ENCODE results near the gene RHBDD1. TPM values are rescaled to one million over a fixed set of nuclear protein-coding genes. Genes with fewer than 3 reads are reported as not detected.

The RHBDD1 gene
- total RNA-seq, 1 donor = 45.0 TPM

DNA sequence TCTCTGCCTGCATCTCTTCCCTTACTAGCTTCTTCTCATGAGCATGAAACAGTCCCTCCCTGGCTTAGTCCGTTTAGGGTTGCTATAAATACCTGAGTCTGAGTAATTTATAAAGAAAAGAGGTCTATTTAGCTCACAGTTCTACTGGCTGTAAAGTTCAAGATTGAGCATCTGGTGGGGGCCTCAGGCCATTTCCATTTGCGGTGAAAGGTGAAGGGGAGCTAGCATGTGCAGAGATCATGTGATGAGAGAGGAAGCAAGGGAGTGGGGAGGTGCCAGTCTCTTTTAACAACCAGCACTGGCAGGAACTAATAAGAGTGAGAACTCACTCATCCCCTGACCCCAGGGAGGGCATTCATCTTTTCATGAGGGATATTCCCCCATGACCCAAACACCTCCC is 26.8 kb downstream of the RHBDD1 start:
- no peak for DNase-seq (ENCODE audit: low read depth)
- TF ChIP-seq, protein P1, sequence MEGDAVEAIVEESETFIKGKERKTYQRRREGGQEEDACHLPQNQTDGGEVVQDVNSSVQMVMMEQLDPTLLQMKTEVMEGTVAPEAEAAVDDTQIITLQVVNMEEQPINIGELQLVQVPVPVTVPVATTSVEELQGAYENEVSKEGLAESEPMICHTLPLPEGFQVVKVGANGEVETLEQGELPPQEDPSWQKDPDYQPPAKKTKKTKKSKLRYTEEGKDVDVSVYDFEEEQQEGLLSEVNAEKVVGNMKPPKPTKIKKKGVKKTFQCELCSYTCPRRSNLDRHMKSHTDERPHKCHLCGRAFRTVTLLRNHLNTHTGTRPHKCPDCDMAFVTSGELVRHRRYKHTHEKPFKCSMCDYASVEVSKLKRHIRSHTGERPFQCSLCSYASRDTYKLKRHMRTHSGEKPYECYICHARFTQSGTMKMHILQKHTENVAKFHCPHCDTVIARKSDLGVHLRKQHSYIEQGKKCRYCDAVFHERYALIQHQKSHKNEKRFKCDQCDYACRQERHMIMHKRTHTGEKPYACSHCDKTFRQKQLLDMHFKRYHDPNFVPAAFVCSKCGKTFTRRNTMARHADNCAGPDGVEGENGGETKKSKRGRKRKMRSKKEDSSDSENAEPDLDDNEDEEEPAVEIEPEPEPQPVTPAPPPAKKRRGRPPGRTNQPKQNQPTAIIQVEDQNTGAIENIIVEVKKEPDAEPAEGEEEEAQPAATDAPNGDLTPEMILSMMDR (IDR thresholded peaks at IDR 0.05; ENCODE audit: insufficient read depth, low read length) = no peak
- H3K4me3 ChIP-seq (ENCODE audit: low read depth, low read length) = no peak overlapping the region

DNA sequence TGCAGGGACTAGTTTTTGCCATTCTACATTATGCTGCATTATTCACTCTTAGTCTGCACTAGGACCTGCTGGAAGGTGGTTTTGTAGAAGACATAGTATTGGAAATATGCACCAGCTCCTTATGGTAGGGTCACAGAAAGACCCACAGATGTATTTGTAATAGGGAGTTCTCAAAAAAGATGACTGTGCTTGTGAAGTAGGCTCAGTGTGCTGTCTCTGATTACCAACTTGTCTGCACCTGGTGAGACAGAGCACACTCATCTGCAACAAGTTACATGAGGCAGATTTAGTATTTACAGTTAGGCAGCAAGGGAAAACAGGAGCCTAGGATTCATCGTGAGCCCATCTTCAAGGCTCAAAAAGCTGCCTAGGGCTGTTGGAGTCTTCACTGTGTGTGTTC is 29.4 kb downstream of the RHBDD1 start:
- TF ChIP-seq, protein P1 (IDR thresholded peaks at IDR 0.05; ENCODE audit: insufficient read depth, low read length) = no peak

DNA sequence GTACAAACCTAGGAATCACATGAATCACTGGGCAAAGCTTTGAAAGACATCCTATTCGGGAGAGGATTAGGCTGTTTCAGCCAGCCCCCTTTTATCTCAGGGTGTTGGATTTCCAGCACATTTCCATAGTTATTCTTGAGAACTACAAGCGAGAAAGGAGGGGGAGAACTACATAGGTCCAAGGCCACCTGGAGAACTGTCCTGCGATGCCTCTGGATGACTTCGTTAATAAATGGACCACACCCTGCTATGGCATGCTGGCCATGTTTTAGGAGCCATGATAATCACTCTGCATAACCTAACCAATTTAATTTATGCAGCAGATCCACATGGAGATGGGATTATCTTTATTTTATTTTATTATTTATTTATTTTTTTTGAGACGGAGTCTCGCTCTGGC is 29.9 kb downstream of the RHBDD1 start:
- TF ChIP-seq, protein P1 (IDR thresholded peaks at IDR 0.05; ENCODE audit: insufficient read depth, low read length) = no peak

More for the DNA sequence above, 29.4 kb downstream of the RHBDD1 start:
- no peak for DNase-seq (ENCODE audit: low read depth)
- no peak overlapping the region for H3K4me3 ChIP-seq (ENCODE audit: low read depth, low read length)

DNA sequence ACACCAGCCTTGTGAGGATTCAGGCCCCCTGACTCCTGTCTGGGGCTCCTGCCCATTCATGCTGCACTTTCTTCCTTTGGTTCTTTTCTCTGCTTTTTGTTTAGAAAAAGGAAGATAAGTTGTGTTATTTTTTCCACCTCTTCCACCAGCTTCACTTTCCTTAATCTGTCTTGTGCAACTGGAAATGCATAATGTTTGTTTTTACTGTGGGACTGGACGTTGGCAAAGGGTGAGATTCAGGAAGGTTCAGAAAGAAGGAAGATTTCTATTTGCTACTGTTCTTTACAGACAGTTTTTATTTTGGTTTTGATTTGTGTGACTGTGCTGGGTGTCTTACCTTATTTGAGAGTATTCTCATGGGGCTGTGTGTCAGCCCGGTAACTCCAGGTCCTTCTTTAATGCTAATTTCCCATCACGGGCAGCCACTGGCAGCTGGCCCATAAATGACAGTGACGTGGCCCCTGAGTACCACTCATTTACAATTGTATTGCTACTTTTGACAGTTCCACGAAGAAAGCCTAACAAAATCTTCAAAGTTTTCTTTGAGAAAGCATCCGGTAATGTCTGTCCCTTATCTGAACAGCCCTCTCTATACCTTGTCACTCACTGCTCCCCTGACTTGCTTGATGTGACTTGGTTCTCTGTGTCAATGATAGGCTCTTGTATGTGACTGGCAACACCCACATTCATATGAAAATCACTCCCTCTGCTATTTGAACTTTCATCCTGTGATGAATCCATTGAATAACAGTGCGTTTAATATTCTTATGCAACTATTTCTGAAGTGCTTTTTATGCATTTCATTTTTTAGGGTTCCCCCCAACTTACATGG is 32.7 kb downstream of the RHBDD1 start:
- TF ChIP-seq, protein P1 (IDR thresholded peaks at IDR 0.05; ENCODE audit: insufficient read depth, low read length) = no peak
- no peak overlapping the region for H3K4me3 ChIP-seq (ENCODE audit: low read depth, low read length)
- DNase-seq (ENCODE audit: low read depth) = no peak

More for the DNA sequence above, 29.9 kb downstream of the RHBDD1 start:
- DNase-seq (ENCODE audit: low read depth) = no peak
- H3K4me3 ChIP-seq (ENCODE audit: low read depth, low read length) = no peak overlapping the region

DNA sequence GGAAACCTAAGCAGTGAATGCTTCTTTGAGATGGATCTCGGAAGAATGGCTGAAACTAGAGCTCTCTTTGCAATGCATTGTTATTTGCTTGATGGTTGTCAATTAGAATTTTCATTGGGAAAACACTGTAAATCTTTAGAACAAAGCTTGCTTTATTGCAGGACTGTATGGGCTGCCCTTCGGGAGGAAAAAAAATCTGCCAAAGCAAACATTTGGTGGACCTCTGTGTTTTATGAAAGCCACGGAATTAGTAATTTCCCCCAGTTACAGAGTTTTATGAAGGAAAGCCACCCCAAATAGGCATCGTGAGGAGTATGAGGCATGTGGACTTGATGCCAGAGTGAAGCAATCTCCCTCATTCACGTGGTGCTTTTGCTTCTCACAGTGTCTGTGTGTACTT is 33.5 kb downstream of the RHBDD1 start:
- TF ChIP-seq, protein P1 (IDR thresholded peaks at IDR 0.05; ENCODE audit: insufficient read depth, low read length) = no peak
- no peak overlapping the region for H3K4me3 ChIP-seq (ENCODE audit: low read depth, low read length)
- no peak for DNase-seq (ENCODE audit: low read depth)

DNA sequence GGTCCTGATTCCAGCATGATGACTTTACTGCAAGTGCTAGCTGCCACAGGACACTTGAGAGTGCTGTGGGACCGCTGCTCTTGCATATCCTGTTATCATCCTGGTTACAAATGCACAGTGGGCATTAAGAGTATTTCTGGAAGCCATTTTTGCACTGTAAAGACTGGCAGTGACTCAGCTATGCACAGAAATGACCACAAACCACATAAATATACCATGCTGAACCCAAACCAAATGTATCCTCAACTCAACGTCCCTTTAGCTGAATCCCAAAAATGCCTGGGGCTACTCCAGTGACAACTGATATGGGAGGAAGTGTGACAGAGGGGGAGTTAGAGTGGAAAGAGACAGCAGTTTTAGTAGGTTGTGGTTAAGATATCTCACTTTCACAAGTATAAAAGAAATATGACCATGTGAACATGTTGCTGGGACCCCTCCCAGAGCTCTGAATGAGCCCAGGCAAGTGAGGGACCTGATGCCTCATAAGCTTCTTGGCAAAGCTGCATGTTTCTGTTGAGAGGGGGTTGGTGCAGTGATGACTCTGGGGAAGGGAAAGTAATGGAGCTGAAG is 37.3 kb downstream of the RHBDD1 start:
- no peak overlapping the region for H3K4me3 ChIP-seq (ENCODE audit: low read depth, low read length)
- no peak for DNase-seq (ENCODE audit: low read depth)
- TF ChIP-seq, protein P1 (IDR thresholded peaks at IDR 0.05; ENCODE audit: insufficient read depth, low read length) = no peak

All from fibroblast of the aortic adventitia (primary cell).